ENCODE measurements around the gene XXYLT1. TPM values are rescaled to one million over a fixed set of nuclear protein-coding genes. Genes with fewer than 3 reads are reported as not detected.

Gene XXYLT1
- total and polyA plus RNA-seq, 10 of the 15 experiments (the other 5 are each of a cell fraction or from before 2014, with no cell fraction given) = 1.2 to 14.2 (median 9.3) TPM

GRCh38 chr3:195042743-195043606 is 228.0 kb downstream of the XXYLT1 start (continued):
- TF ChIP-seq PRDM15 (CRISPR knock-in tag; IDR thresholded peaks at IDR 0.05) (no peak), ZNF274 (IDR thresholded peaks at IDR 0.05; ENCODE audit: insufficient read depth, insufficient read length) (no peak)

GRCh38 chr3:195041871-195042742 is 228.9 kb downstream of the XXYLT1 start:
- SMC1A ChIA-PET (ENCODE audit: uncharacterized antibody, unreplicated experiment) = interaction anchor here (0.6 kb wide), 1 partner anchor 351 kb away, joined by 3 read pairs; no protein-coding TSS in a partner anchor
- Histone ChIP-seq H3K27me3 (replicated peaks in 1 of 2; ENCODE audit: control insufficient read depth in 2 of 2, insufficient read depth in 2 of 2, low read length in 1 of 2) (no peaks in the 10 kb centered on the region; a peak in 2 of 4 replicates), H3K9me3 (replicated peaks; ENCODE audit: control insufficient read depth, insufficient read depth, low read length) (no peaks in the 10 kb centered on the region), H3K4me2 (ENCODE audit: control insufficient read depth, insufficient read depth) (no peak overlapping the region), H3K36me3 (ENCODE audit: control insufficient read depth in 2 of 2, insufficient read depth in 2 of 2, low read length in 1 of 2) (no peaks in the 10 kb centered on the region), H3K4me3 (no peak overlapping the region), H3K4me1 (ENCODE audit: control insufficient read depth, insufficient read depth, low read length) (no peaks in the 10 kb centered on the region), H2AFZ (ENCODE audit: control insufficient read depth, low read depth, low read length) (no peak overlapping the region), H4K20me1 (ENCODE audit: control insufficient read depth, insufficient read depth) (no peaks in the 10 kb centered on the region), H3K27ac (ENCODE audit: control insufficient read depth, insufficient read depth) (no peak overlapping the region), H3K9ac (ENCODE audit: control insufficient read depth, insufficient read depth, low read length) (no peak overlapping the region), H3K79me2 (ENCODE audit: control insufficient read depth, insufficient read depth, low read length) (no peaks in the 10 kb centered on the region)
- intact Hi-C loops (cut with micrococcal nuclease; ENCODE audit: unreplicated experiment) = no loop called here
- WGBS (ENCODE audit: insufficient coverage, insufficient replicate concordance, low lambda C conversion rate, missing lambda C conversion rate) = 47% methylated on average over 16 of the region's 16 CpGs
- ATAC-seq (no peak), FAIRE-seq (no peak), DNase-seq (ENCODE audit: low read depth, low spot score) (no peak)
- CTCF ChIA-PET = interaction anchor here (0.6 to 1.3 kb wide), 2 partner anchors 99 to 370 kb away, joined by 3 read pairs; partner anchors contain the start of gene LSG1
- RAD21 ChIA-PET (ENCODE audit: unreplicated experiment) = no interaction called here
- POLR2A ChIA-PET = interaction anchor here (0.6 kb wide), 1 partner anchor 14 kb away, joined by 3 read pairs; no protein-coding TSS in a partner anchor
- in situ Hi-C loops (cut with MboI) = no loop called here
- no TSS peak for BruUV-seq (replicated peaks)
- TF ChIP-seq TCF12 (IDR thresholded peaks at IDR 0.05; ENCODE audit: low read depth, low read length) (no peak), ZNF217 (IDR thresholded peaks at IDR 0.05) (no peak), KLF5 (IDR thresholded peaks at IDR 0.05; ENCODE audit: partially characterized antibody) (no peak), MTA2 (IDR thresholded peaks at IDR 0.05; ENCODE audit: low read depth) (no peak), MYC (IDR thresholded peaks at IDR 0.05; ENCODE audit: insufficient read depth, insufficient read length, insufficient replicate concordance, low read length, severe bottlenecking) (no peak), BCL3 (IDR thresholded peaks at IDR 0.05; ENCODE audit: borderline replicate concordance, insufficient read depth, low read depth, low read length, poor library complexity, severe bottlenecking) (no peak), CHD4 (IDR thresholded peaks at IDR 0.05) (no peak), ELK1 (IDR thresholded peaks at IDR 0.05; ENCODE audit: low read depth, low read length) (no peak)
